Measurements from ENCODE around the gene RNF157.
"Not testable (repeated sequence)": the region's sequence is repeated elsewhere in the genome, so short reads cannot be mapped to it uniquely, and the experiment has no call there.

Gene RNF157

DNA sequence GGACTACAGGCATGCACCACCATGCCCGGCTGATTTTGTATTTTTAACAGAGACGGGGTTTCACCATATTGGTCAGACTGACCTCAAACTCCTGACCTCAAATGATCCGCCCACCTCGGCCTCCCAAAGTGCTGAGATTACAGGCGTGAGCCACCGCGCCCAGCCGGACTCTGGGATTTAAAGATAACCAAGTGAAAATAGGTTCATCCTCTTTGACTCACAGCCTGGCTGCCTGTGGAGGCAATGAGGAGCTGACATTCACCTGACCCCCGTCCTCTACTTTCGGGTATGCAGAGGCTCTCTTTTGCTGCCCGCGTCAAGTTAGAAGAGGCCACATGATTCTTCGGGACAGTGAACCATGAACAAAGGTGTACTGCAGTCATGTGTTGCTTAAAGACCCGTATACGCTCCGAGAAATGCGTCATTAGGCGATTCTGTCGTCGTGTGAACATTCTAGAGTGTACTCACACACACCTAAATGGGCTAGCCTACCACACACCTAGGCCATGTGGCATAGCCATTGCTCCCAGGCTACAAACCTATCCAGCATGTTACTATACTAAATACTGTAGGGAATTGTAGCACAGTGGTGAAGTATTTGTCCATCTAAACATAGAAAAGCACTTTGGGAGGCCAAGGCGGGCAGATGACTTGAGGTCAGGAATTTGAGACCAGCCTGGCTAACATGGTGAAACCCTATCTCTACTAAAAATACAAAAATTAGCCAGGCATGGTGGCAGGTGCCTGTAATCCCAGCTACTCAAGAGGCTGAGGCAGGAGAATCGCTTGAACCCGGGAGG, 12.9 kb upstream of the RNF157 start:
- DNase-seq, result not testable (repeated sequence)

DNA sequence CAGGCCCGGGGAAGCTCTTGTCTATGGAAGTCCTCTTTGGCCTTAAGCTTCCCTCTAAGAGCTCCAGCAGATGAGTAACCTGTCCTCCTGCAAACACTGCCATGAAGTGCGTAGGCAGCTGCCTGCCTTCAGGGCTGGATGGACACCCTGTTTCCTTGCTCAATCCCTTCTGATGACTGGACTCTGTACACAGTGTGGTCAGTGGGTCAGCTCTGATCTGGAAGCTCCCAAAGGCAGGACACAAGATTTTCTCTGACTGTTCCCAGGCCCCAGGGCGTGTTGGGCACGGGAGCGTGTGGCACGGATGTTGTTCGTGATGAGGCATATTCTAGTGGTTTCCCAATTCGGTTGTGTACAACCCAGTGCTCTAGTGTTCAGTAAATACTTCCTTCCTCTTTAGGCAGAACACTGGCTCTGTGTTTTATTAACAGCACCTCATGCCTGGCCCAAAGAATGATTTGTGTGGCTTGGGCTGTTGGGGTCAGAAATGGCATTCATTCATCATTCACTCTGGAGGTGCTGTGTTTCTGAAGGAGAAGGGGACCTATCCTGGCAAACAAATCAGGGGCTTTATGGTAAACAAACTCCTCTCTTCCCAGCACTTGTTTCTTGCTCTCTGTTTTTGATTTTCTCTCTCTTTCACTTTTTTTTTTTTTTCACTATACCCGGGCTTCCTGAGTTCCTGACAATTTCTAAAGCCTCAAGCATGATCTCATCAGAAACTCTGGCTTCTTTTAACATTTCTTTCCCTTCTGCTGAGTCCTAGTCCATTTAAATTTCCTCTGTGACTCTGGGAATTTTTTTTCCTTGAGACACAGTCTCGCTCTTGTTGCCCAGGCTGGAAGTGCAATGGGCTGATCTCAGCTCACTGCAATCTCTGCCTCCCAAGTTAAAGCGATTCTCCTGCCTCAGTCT, 12.0 kb upstream of the RNF157 start:
- peak; percentile 80 for DNase-seq

DNA sequence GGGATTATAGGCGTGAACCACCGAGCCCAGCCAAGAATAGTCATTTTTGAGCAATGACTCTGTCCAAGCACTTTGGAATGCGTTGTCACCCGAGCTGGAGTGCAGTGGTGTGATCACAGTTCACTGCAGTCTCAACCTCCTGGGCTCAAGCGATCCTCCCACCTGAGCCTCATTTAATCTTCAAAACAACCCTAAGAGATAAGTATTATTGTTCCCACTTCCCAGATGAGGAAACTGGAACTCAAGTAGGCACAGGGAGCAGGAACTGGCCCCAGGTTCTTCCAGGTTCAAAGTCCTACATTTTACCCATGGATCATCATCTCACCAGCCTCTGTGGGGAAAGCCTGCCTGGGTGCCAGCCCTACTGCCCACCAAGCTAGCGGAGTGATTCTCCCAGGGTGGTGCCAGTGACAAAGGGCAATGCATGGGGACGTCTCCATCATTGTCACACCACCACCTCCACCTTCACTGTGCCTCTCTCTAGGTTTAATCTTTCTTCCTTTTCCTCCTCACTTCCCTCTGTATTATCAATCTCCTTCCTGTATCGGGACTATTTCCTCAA, 11.3 kb upstream of the RNF157 start:
- no peak for DNase-seq

DNA sequence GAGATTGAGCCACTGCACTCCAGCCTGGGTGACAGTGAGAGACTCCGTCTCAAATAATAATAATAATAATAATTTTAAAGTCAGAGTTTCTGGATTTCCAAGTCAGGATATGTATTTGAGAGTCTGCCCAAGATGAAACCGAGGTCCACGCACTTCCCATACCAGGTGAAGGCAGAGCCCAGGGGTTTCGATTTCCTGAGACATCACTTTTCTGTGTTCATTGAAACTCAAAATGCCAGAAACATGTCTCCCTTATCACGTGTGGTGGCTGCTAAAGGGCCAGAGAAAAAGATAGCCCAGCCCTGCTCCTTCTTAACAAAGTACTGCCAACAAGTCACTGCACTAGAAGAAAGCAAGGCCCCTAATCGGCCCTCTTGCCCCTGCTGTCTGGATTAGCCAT, 9.8 kb upstream of the RNF157 start:
- no peak for DNase-seq

DNA sequence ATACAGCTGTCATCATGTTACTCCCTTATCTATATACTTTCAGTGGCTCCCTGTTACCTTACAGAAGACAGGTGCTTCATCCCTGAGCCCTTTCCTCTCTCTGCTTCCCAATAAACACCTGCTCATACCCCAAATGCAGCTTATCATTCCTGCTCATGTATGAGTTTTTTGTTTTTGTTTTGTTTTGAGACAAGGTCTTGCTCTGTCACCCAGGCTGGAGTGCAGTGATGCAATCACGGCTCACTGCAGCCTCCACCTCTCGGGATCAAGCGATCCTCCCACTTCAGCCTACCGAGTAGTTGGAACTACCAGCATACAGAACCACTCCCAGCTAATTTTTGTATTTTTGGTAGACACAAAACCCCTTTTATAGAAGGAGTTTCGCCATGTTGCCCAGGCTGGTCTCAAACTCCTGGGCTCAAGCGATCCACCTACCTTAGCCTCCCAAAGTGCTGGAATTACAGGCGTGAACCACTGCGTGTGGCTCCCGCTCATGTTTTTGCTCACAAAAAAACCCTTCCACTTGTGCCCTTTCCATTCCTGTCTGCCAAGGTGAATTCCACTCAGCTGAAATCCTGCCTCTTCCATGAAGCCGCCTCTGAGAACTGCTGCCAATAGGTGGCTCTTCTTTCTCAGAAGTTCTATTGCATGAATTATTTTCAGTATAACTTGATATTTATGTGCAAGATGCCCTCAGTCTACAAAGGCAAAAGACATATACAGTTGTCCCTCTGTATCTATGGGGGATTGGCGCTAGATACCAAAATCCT, 7.9 kb upstream of the RNF157 start:
- DNase-seq, result peak; percentile 52

DNA sequence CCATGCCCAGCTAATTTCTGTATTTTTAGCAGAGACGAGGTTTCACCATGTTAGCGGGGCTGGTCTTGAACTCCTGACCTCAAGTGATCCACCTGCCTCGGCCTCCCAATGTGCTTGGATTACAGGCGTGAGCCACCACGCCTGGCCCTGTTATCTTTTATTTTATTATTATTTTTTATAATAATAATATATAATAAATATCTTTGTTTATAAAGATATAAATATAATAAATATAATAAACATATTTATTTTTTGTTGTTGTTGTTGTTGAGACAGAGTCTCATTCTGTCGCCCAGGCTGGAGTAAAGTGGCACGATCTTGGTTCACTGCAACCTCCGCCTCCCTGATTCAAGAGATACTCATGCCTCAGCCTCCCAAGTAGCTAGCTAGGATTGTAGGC, 7.0 kb upstream of the RNF157 start:
- no peak for DNase-seq

DNA sequence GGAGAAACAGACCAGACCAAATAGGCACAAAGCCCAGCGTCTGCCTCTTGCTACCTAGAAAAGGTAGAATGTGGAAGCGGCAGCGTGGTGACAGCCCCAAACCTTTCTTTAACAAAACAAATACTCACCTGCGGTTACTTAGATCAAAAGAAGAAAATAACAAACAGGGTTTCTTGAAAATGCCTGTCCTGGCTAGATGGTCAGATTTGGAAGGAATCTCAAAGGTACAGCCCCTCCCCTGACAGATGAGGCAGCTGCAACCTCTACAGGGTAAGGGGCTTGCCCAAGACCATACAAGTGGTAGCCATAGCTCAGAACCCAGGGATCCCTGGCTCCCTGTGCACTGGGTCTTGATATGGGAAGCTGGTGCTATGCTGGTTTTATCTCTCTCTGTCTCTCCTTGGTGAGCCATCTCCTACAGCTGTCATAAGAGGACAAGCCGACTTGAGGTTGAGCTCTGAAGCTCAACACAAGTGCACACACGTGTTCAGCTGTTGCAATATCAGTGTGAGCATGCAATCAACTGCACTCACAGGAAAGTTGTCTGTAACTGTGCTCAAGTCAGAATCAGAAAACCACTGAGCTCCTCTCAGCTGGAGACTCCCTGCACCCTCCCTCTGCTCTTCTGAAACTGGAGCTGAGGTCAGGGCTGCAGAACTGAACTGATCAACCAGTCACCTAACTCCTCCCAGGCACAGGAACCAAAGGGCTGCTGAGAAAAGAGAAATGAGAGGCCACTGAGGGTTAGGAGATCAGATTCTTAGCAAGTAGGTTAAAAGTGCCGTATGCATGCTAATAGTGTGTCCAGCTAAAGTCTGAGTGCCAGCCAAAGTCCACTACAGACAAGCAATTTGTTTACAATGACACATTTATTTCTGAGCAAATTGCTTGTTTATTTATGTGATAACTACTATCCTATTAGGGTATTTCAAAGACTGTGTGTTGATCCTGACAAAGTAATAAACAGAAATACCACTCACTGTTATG, 6.1 kb upstream of the RNF157 start:
- DNase-seq, result peak; percentile 71

DNA sequence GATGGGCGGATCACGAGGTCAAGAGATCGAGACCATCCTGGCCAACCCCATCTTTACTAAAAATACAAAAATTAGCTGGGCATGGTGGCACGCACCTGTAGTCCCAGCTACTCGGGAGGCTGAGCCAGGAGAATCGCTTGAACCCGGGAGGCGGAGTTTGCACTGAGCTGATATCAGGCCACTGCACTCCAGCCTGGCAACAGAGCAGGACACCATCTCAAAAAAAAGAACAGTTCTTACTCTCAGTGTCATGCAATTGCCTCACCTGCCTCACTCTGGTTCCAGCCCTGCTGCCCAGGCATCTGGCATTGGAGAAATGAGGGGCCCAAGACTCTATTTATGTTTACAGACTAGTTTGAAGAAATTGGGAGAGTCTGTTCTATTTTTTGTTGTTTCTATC, 4.4 kb upstream of the RNF157 start:
- peak; percentile 37 for DNase-seq

DNA sequence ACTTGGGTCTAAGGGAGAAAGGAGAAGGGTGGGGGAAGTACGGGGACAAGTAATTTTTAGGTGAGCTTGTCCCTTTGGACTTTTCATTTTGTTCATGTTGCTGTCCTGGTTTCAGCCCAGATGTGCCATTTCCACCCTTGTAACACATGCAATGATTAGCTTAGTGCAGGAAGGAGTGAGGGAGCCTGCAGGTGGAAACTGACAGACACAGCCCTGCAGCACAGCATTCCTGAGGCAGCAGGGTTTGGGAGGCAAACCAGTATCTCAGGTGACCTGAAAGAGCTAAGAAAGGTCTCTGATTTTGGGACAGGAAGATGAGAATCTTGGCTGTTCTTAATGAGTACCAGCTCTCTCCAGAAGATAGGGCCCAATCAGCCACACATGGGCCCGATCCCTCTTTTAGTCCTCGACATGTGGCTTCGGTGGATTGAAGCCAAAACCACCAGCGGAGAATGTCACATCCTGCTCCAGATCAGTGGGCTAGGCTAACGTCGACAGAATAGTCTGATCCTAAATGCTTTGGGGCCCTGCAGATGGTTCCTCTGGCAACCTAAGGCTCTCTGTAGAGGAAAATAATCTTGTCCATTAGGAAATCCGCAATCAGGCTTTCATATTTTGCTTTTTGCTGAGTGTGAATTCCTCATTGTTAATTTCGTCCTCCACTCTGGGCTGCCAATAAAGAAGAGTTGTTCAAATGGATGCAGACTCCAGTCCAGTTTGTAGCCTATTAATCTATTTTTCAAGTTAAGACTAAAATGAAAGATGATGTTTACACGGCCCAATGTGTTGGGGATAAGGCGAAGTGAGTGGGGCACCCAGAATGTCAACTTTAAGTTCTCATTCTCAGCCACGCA, 3.8 kb upstream of the RNF157 start:
- peak; percentile 58 for DNase-seq

DNA sequence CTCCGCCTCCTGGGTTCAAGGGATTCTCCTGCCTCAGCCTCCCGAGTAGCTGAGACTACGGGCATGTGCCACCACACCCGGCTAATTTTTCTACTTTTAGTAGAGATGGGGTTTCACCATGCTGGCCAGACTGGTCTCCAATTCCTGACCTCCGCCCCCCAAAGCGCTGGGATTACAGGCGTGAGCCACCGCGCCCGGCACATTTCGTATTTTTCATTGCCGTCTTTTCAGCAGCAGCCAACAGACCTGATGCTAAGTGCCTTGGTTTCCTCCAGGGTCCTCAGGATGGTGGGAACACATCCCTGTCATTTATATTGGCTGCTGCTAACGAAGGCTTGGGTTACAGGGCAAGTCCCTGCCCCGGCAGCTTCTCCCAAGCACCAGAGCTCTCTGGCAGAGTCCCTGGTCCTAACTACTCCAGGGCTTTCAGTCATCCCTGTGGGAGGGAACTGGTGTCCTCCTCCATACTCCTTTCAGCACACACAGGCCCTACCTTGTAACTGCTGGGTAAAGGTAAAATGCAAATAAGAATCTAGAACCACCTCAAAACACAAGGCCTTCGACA, 1.5 kb upstream of the RNF157 start:
- peak; percentile 54 for DNase-seq

DNA sequence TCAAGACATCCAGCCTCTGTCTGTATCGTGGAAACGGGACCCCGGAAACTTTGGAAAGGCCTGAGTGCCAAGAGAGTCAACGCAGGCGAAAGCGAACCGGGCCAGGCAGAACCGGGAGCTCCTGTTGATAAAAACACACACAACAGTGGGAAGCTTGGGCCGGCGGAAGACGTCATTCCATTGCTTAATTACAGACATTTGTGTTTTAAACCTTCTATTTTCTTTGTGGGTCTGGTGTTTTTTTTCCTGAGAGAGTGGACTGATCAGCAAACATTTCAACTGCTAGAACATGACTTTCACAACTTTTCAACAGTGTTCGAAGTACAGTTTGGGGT, 878 bp upstream of the RNF157 start:
- no peak for DNase-seq

DNA sequence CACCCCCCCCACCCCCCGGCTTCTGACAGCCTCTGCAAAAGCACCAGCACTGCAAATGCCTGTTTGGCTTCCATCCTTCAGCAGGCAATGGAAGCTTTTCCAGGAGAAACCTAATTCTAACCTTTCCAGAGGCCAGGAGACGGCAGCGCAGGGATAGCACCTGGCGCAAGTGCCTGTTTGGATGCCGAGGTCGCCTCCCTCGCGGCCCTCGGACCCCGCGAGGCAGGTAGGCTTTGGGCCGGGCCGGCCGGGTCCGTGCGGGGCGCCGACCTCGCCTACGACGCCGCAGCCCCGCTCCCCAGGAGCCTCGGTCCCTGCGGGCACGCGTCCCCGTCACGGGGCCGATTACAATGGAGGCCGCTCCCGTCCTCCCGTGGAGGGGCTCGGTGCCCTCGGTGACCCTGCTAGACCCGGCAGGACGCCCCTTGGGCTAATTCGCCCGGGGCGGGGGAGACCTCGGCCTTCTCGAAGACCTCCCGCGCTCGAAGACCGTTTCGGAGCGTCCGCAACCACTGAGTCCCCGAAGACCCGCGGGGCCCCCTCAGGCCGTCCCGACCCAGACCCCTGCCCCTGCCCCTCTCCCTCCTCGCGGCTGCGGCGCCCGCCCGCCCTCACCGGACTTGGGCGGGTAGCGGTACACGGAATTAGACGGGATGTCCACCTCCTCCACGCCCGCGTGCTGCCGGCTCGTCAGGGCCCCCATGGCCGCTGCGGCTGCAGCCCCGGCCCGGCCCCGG, 587 bp downstream of the RNF157 start:
- DNase-seq, result peak; percentile 79

DNA sequence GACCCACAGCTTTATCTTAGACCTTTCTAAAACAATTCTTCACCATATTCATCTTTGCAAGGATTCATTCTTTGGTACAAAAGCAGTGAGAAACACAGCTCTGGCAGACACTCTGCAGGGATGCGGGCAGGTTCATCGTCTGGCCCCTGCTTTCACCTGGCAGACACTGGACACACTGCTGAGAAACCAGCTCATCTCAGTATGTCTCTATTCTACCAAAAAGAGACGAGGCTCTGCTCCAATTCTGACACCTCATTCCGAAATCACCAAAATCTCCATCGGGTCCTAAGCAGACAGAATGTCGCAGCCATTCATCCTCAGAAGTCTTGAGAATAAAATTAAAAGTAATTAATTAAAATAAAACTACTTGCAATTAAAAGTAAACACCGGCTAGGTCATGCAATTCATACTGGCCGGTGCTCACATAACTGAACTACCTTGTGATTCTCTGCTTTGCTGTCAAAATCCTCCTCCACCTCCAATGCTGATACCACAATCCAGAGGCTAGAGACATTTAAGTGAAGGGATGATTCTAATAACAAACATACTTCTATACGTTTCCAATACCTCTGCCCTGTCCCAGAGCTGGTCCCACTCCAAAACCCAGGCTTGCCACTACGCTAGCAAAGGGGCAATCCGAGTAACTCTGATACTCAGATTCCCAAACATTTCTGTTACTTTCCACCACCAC, 1.3 kb downstream of the RNF157 start:
- DNase-seq, result no peak

DNA sequence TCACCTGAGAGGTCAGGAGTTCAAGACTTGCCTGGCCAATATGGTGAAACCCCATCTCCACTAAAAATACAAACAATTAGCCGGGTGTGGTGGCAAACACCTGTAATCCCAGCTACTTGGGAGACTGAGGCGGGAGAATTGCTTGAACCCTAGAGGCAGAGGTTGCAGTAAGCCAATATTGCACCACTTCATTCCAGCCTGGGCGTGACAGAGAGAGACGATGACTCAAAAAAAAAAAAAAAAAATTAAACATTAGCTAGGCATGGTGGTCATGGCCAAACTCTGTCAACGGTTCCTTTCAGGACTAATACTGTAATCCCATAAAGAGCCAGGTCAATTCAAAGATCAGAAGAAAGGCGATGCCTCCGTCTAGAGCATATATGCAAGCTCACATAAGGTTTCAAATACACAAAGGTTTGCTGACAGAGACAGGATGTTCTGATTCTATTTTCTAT, 2.4 kb downstream of the RNF157 start:
- no peak for DNase-seq

DNA sequence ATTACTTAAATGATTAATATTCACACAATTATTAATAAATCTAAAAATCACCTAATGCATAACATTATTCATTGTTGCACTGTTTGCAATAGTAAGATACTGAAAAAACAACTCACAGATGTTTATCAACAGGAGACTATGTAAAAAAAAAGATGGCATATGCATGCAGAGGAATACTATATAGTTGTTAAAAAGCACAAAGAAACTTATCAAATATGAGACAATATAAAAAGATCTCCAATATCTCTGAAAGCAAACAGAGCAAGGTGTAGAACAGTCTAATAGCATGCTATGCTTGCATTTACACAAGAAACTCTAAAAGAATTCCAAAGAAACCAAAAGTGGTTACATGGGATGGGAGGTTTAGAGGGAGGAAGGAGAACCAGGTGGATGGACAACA, 3.7 kb downstream of the RNF157 start:
- no peak for DNase-seq

DNA sequence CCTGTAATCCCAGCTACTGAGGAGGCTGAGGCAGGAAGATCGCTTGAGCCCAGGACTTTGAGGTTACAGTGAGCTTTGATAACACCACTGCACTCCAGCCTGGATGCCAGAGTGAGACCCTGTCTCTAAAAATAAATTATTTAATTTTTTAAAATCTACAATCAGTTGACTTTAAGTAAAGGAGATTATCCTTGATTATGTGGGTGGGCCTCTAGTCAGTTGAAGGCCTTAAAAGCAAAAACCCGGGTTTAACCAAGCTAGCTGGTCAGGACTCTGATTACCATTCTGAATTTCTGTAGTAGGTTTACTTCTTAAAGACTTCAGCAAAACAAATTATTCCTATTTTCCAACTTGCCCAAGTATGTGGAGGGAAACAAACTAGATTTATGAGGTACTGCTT, 4.4 kb downstream of the RNF157 start:
- no peak for DNase-seq

DNA sequence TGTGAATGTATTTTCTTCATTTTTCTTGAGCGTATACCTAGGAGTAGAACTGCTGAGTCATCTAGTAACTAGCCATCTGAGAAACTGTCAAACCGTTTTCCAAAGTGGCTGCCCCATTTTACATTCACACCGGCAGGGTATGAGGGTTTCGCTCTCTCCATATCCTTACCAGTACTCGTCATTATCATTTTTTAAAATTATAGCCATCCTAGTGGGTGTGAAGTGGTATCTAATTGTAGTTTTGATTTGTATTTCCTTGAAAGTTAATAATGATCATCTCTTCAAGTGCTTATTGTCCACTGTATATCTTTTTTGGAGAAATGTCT, 6.0 kb downstream of the RNF157 start:
- DNase-seq, result no peak

DNA sequence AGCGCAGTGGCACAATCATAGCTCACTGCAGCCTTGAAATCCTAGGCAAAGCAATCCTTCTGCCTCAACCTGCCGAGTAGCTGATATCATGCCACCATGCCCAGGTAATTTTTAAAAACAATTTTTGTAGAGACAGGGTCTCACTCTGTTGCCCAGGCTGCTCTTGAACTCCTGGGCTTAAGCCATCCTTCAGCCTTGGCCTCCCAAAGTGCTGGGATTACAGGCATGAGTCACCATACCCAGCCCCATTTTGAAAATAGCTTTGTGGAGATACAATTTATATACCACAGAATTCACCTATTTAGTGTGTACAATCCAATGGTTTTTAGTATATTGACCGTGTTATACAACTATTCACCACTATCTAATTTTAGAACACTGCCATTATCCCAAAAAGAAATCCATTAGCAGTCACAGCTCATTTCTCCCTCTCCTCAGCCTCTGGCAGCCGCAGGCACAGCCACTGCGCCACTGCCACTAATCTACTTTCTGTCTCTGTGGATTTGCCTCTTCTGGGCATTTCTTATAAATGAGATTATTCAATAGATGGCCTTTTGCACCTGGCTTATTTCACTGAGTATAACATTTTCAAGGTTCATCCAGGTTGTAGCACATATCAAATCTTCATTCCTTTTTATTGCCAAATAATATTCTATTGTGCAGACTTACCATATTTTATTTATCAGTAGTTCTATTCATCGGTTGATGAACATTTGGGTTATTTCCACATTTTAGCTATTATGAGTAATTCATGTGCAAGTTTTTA, 6.5 kb downstream of the RNF157 start:
- DNase-seq, result no peak
